ENCODE results near the gene GFRA3.

Gene GFRA3

GRCh38 chr5:138238034-138238433 lies 36.4 kb downstream of the GFRA3 start:
- no peak for DNase-seq (ENCODE audit: low read depth)
- no peak overlapping the region for H3K4me3 ChIP-seq (ENCODE audit: low read length)
- TF ChIP-seq CTCF (conservative IDR thresholded peaks at IDR 0.05; ENCODE audit: low read length) = no peak

GRCh38 chr5:138234651-138235050 lies 39.8 kb downstream of the GFRA3 start:
- H3K4me3 ChIP-seq (ENCODE audit: low read length) = no peak overlapping the region
- TF ChIP-seq CTCF (conservative IDR thresholded peaks at IDR 0.05; ENCODE audit: low read length) = no peak
- DNase-seq (ENCODE audit: low read depth) = no peak

- no peak overlapping the region for H3K4me3 ChIP-seq (ENCODE audit: low read length)
- no peak for TF ChIP-seq CTCF (conservative IDR thresholded peaks at IDR 0.05; ENCODE audit: low read length)
- no peak for DNase-seq (ENCODE audit: low read depth)
These were observed 41.1 kb downstream of the GFRA3 start for GRCh38 chr5:138233280-138233679.

GRCh38 chr5:138230981-138231589 lies 43.3 kb downstream of the GFRA3 start:
- TF ChIP-seq CTCF (conservative IDR thresholded peaks at IDR 0.05; ENCODE audit: low read length) = no peak
- H3K4me3 ChIP-seq (ENCODE audit: low read length) = no peak overlapping the region
- DNase-seq (ENCODE audit: low read depth) = peak; percentile 16

GRCh38 chr5:138230261-138230660 lies 44.2 kb downstream of the GFRA3 start:
- TF ChIP-seq CTCF (conservative IDR thresholded peaks at IDR 0.05; ENCODE audit: low read length) = no peak
- peak; percentile 18 for DNase-seq (ENCODE audit: low read depth)
- no peak overlapping the region for H3K4me3 ChIP-seq (ENCODE audit: low read length)

GRCh38 chr5:138229387-138229786 lies 45.0 kb downstream of the GFRA3 start:
- TF ChIP-seq CTCF (conservative IDR thresholded peaks at IDR 0.05; ENCODE audit: low read length) = no peak
- no peak for DNase-seq (ENCODE audit: low read depth)
- H3K4me3 ChIP-seq (ENCODE audit: low read length) = no peak overlapping the region

- DNase-seq (ENCODE audit: low read depth) = no peak
- H3K4me3 ChIP-seq (ENCODE audit: low read length) = no peak overlapping the region
- TF ChIP-seq CTCF (conservative IDR thresholded peaks at IDR 0.05; ENCODE audit: low read length) = no peak
These were observed 47.5 kb downstream of the GFRA3 start for GRCh38 chr5:138226910-138227309.
